B cell (primary cell): ENCODE measurements around the gene ACAN. TPM values are rescaled to one million over a fixed set of nuclear protein-coding genes. Genes with fewer than 3 reads are reported as not detected.

ENCODE experiments used
- ATAC-seq: fragments of 200-7000 bp; cut with Tn5 transposase; one replicate; pipeline ENCODE4 v1.10.0; 2021; ENCODE audit warnings: low read depth, mild to moderate bottlenecking, moderate number of reproducible peaks, moderate library complexity
- CTCF ChIA-PET: fragments of 350-600 bp; sonication (Branson Sonifier 250); formaldehyde crosslinking; loops from one replicate; lab custom pipeline; 2021; ENCODE audit warnings: antibody characterized with exemption, inconsistent platforms; lab: Charles Lee
- POLR2A ChIA-PET: fragments of 350-600 bp; sonication (Branson Sonifier 250); formaldehyde crosslinking; loops from one replicate; lab custom pipeline; 2021; ENCODE audit warnings: antibody characterized with exemption; lab: Charles Lee
- DNase-seq: peaks from one replicate; pipeline ENCODE4 v3.0.0; 2013
- H2AFZ ChIP-seq: 2 replicates; pipeline ENCODE4 v1.6.1; 2012; ENCODE audit warnings: mild to moderate bottlenecking, low read depth, low read length; ENCODE audit not compliant: insufficient read depth, poor library complexity, severe bottlenecking
- H3K27ac ChIP-seq, 2 donors: 1 replicate in 1 of 2; 2 replicates in 1 of 2; pipeline ENCODE4 v1.5.1; 2012 to 2013; ENCODE audit warnings: low read length in 2 of 2, mild to moderate bottlenecking in 2 of 2, moderate library complexity in 1 of 2
- H3K27me3 ChIP-seq, 4 experiments: fragments of 200-600 bp in 1 of 4; sonication (generic) in 1 of 4; replicated peaks in 1 of 4; 1 replicate in 2 of 4; 2 replicates in 2 of 4; pipeline versions ENCODE4 v1.6.1 to v1.7.0; 2013 to 2016; ENCODE audit warnings: low read length in 3 of 4, mild to moderate bottlenecking in 2 of 4, mixed read lengths in 1 of 4, moderate library complexity in 1 of 4; ENCODE audit not compliant: insufficient read depth in 4 of 4, control insufficient read depth in 3 of 4; ENCODE audit errors: control extremely low read depth in 1 of 4
- H3K36me3 ChIP-seq, 2 experiments: replicated peaks in 1 of 2; 1 replicate in 1 of 2; 2 replicates in 1 of 2; pipeline versions ENCODE4 v1.6.1 to v1.7.1; 2013; ENCODE audit warnings: low read length in 1 of 2; ENCODE audit not compliant: insufficient read depth in 2 of 2, control insufficient read depth in 1 of 2; ENCODE audit errors: control extremely low read depth in 1 of 2, extremely low read depth in 1 of 2
- H3K4me1 ChIP-seq, 2 donors: fragments of 200-600 bp in 1 of 2; sonication (generic) in 1 of 2; 1 replicate in 1 of 2; 2 replicates in 1 of 2; pipeline versions ENCODE4 v1.5.1 to v1.6.1; 2013 to 2017; ENCODE audit warnings: low read length in 2 of 2; ENCODE audit not compliant: control insufficient read depth in 2 of 2, insufficient read depth in 2 of 2
- H3K4me2 ChIP-seq: replicated peaks from 2 replicates; pipeline ENCODE3; 2012; ENCODE audit warnings: mild to moderate bottlenecking, low read depth, low read length; ENCODE audit not compliant: poor library complexity, severe bottlenecking
- H3K4me3 ChIP-seq, 5 experiments: fragments of 200-600 bp in 1 of 5; sonication (generic) in 1 of 5; 1 replicate in 3 of 5; 2 replicates in 2 of 5; pipeline versions ENCODE4 v1.5.1 to v1.7.0; 2011 to 2016; ENCODE audit warnings: low read length in 4 of 5, mild to moderate bottlenecking in 4 of 5, low read depth in 2 of 5, control low read depth in 1 of 5, moderate library complexity in 1 of 5; ENCODE audit not compliant: insufficient read depth in 1 of 5; ENCODE audit errors: control extremely low read depth in 1 of 5, extremely low read depth in 1 of 5
- H3K79me2 ChIP-seq: fragments of 200-600 bp; sonication (generic); one replicate; pipeline ENCODE4 v1.6.0; 2016; ENCODE audit warnings: low read length; ENCODE audit not compliant: control insufficient read depth, insufficient read depth
- H3K9ac ChIP-seq: fragments of 200-600 bp; sonication (generic); 2 replicates; pipeline ENCODE4 v1.6.1; 2017; ENCODE audit warnings: mild to moderate bottlenecking, low read length, moderate library complexity
- H3K9me3 ChIP-seq, 3 donors: one replicate each; pipeline versions ENCODE4 v1.6.1 to v1.7.1; 2013; ENCODE audit warnings: low read length in 2 of 3; ENCODE audit not compliant: control insufficient read depth in 2 of 3, insufficient read depth in 1 of 3; ENCODE audit errors: control extremely low read depth in 1 of 3
- H4K20me1 ChIP-seq: 2 replicates; pipeline ENCODE4 v1.6.0; 2012; ENCODE audit warnings: mild to moderate bottlenecking, low read length; ENCODE audit not compliant: insufficient read depth, control insufficient read depth, poor library complexity, severe bottlenecking
- H3K27ac Mint-ChIP-seq: one replicate; pipeline ENCODE4 v1.8.0; 2021; ENCODE audit warnings: mixed read lengths
- H3K27me3 Mint-ChIP-seq: one replicate; pipeline ENCODE4 v1.8.0; 2021; ENCODE audit warnings: mixed read lengths
- H3K4me1 Mint-ChIP-seq: one replicate; pipeline ENCODE4 v1.8.0; 2021; ENCODE audit warnings: mixed read lengths
- H3K4me3 Mint-ChIP-seq: one replicate; pipeline ENCODE4 v1.8.0; 2021; ENCODE audit warnings: mixed read lengths
- H3K9me3 Mint-ChIP-seq: one replicate; pipeline ENCODE4 v1.8.0; 2022; ENCODE audit warnings: mixed read lengths; ENCODE audit not compliant: insufficient read depth
- EZH2 ChIP-seq: IDR thresholded peaks from 2 replicates; pipeline ENCODE4 v1.6.1; 2012; ENCODE audit warnings: borderline replicate concordance, low read depth, mild to moderate bottlenecking, moderate library complexity, low read length; ENCODE audit not compliant: insufficient read depth, poor library complexity, severe bottlenecking
- WGBS: methylation state at CpG from one replicate; pipeline ENCODE4 v1.1.5; 2013; ENCODE audit warnings: missing lambda C conversion rate; ENCODE audit not compliant: insufficient coverage; 5-methylcytosine and 5-hydroxymethylcytosine counted together
- intact Hi-C: fragments of 100-400 bp; cut with micrococcal nuclease; formaldehyde crosslinking; loops from one replicate; pipeline ENCODE4 v1.10.0; 2022
- polyA plus RNA-seq: library from polyadenylated mRNA; depleted of rRNA; stranded (reverse); fragments of >200 nt; gene quantifications from 2 replicates; pipeline ENCODE4 v1.2.3, GENCODE V29; 2012
- total RNA-seq, 2 donors: library from RNA; stranded (reverse); fragments of 120-200 nt in 1 of 2; gene quantifications; 1 replicate in 1 of 2; 2 replicates in 1 of 2; pipeline versions ENCODE4 v1.2.3 to v1.2.4, GENCODE V29; 2013 to 2022
- TF ChIP-seq, protein P1 (sequence below): fragments of 200-600 bp; IDR thresholded peaks from one replicate; pipeline ENCODE4 v1.8.0; 2022; ENCODE audit warnings: antibody characterized with exemption, mild to moderate bottlenecking

The ACAN gene
- total and polyA plus RNA-seq, 2 donors (not counting 1 experiment from before 2014, with no cell fraction given): 0.01 TPM; not detected in 1

DNA sequence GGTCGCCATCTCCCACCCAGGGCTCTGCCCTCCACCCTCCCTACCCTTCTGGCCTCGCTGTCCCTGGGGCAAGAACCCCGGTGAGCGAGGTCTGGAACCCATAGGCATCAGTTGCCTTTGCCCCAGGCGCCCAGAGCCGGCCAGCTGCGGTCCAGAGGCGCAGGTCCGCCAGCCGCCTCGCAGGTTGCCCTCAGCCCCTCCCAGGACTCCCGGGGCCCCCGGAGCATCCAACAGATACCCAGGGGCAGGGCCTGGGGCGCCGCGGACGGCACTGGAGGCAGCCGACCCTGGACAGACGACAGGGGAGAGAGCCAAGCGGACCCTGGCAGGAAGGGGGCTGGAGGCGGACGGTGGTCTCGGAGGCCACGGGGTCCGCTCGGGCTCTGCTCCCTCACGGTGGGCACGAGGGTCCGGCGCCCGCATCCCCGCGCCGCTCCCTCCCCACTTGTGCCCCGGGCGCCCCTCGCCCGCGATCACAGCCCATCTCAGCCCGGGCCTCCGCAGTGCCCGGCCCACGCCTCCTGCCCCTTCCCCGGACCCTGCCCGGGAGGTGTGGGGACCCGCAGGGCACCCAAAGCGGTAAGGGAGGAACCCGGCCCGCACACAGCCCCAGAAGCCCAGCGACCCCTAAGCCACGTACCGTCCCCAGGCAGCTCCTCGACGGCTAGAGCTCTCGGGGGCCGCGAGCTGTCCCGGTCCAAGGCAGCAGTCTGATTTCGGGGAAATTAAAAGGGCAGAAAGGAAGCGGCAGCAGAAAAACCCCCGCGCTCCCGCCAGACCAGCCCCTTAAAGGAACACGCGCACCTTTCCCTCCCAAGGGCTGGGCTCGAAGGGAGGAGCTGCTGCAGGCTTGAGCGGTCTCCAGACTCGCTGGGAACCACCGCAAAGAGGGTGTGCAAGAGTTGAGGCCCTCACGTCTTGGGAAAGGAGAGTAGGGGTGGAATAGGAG is 91.9 kb downstream of the ACAN start, which contains the start of gene HAPLN3:
HAPLN3 (minus strand) TSS at position 726 of the 949 bp plus-strand sequence. CDS start 8,246 bp downstream, outside the sequence.
- no peaks in the 10 kb centered on the region for H3K9me3 ChIP-seq
- peak within 1 kb of the TSS in 1 of 2 donors; percentile 59 for H3K27ac ChIP-seq
- H3K4me1 ChIP-seq: peaks cover 12 to 22% of the 10 kb centered on the region in 2 donors
- Mint-ChIP-seq H3K4me3 (peak within 1 kb of the TSS; percentile 88), H3K9me3 (no peaks in the 10 kb centered on the region), H3K4me1 (peaks cover 14% of the 10 kb centered on the region), H3K27ac (no peak within 1 kb of the TSS), H3K27me3 (peaks cover 8% of the 10 kb centered on the region)
- ChIA-PET POLR2A (no interaction called here), CTCF (interaction anchor here (0.7 to 7.7 kb wide), 5 partner anchors 9 to 418 kb away, joined by 3 to 44 read pairs (median 3); no protein-coding TSS in a partner anchor)
- 3% methylated on average over 69 of the region's 70 CpGs for WGBS
- H3K4me2 ChIP-seq: peak within 1 kb of the TSS; percentile 97
- ATAC-seq (peak; percentile 35), DNase-seq (peak; percentile 52)
- H3K27me3 ChIP-seq: peaks cover 0 to 15% (median 0%) of the 10 kb centered on the region in 4 experiments
- intact Hi-C loops: loop anchor here (2.0 to 5.0 kb wide), 3 partner anchors 234 to 348 kb away; partner anchors contain the start of gene DET1
- peak within 1 kb of the TSS; percentile 89 for H2AFZ ChIP-seq
- H3K4me3 ChIP-seq: peak within 1 kb of the TSS; percentile 11 to 76 (median 60)
- TF ChIP-seq, protein P1, sequence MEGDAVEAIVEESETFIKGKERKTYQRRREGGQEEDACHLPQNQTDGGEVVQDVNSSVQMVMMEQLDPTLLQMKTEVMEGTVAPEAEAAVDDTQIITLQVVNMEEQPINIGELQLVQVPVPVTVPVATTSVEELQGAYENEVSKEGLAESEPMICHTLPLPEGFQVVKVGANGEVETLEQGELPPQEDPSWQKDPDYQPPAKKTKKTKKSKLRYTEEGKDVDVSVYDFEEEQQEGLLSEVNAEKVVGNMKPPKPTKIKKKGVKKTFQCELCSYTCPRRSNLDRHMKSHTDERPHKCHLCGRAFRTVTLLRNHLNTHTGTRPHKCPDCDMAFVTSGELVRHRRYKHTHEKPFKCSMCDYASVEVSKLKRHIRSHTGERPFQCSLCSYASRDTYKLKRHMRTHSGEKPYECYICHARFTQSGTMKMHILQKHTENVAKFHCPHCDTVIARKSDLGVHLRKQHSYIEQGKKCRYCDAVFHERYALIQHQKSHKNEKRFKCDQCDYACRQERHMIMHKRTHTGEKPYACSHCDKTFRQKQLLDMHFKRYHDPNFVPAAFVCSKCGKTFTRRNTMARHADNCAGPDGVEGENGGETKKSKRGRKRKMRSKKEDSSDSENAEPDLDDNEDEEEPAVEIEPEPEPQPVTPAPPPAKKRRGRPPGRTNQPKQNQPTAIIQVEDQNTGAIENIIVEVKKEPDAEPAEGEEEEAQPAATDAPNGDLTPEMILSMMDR: no peak
- no peak for TF ChIP-seq EZH2
- no peaks in the 10 kb centered on the region for H4K20me1 ChIP-seq
- peak within 1 kb of the TSS; percentile 80 for H3K9ac ChIP-seq
- H3K79me2 ChIP-seq: no peaks in the 10 kb centered on the region
- H3K36me3 ChIP-seq: no peaks in the 10 kb centered on the region
